HepG2 (cell line): ENCODE measurements around the gene SPACA9. TPM values are rescaled to one million over a fixed set of nuclear protein-coding genes. Genes with fewer than 3 reads are reported as not detected.

ENCODE experiments used
- ATAC-seq: fragments of 200-7000 bp; cut with Tn5 transposase; 3 replicates; pipeline ENCODE4 v1.9.1; 2020; ENCODE audit warnings: mild to moderate bottlenecking, moderate library complexity
- BruUV-seq: library from RNA; stranded (reverse); fragments of 400-500 nt; replicated peaks from 2 replicates; lab custom pipeline; 2021; lab: Mats Ljungman, UMichigan
- CTCF ChIA-PET: fragments of 300-600 bp; formaldehyde crosslinking; extraction: SDS; loops from one replicate; lab custom pipeline; 2021; ENCODE audit warnings: low total read pairs, inconsistent platforms, low intra/inter-chr PET ratio; lab: Yijun Ruan, JAX
- POLR2A ChIA-PET: fragments of 350-600 bp; sonication (Branson Sonifier 250); formaldehyde crosslinking; loops from one replicate; lab custom pipeline; 2020; ENCODE audit warnings: antibody characterized with exemption, inconsistent platforms; lab: Yijun Ruan, JAX
- DNase-seq: peaks from one replicate; pipeline ENCODE4 v3.0.0-alpha.2; 2015; ENCODE audit warnings: low spot score
- FAIRE-seq: peaks from 3 replicates; lab custom pipeline; 2011; peaks lifted over from hg19 to GRCh38; lab: Jason Lieb, UNC
- H2AFZ ChIP-seq: one replicate; pipeline ENCODE4 v1.6.1; 2011; ENCODE audit warnings: low read length, inconsistent platforms
- H3K27ac ChIP-seq: fragments of 300-600 bp; 3 replicates; pipeline ENCODE4 v1.8.0; 2011; ENCODE audit warnings: mixed run types, mild to moderate bottlenecking, mixed read lengths, low read length, inconsistent platforms; ENCODE audit not compliant: insufficient read depth; ENCODE audit errors: extremely low read length
- H3K27me3 ChIP-seq, 2 experiments: fragments of 200-600 bp in 1 of 2; 2 replicates in 1 of 2; 3 replicates in 1 of 2; pipeline versions ENCODE4 v1.6.0 to v1.8.0; 2011; ENCODE audit warnings: low read length in 2 of 2, mild to moderate bottlenecking in 2 of 2, moderate library complexity in 2 of 2, inconsistent platforms in 1 of 2; ENCODE audit not compliant: insufficient read depth in 2 of 2, control insufficient read depth in 1 of 2
- H3K36me3 ChIP-seq, 2 experiments: fragments of 200-600 bp in 1 of 2; replicated peaks in 1 of 2; 2 replicates in 1 of 2; 3 replicates in 1 of 2; pipeline versions ENCODE4 v1.5.1 to v1.8.0; 2011; ENCODE audit warnings: low read length in 2 of 2, inconsistent platforms in 1 of 2; ENCODE audit not compliant: insufficient read depth in 2 of 2, control insufficient read depth in 1 of 2
- H3K4me1 ChIP-seq: 2 replicates; pipeline ENCODE4 v1.5.1; 2012; ENCODE audit warnings: low read length, inconsistent platforms; ENCODE audit not compliant: insufficient read depth
- H3K4me2 ChIP-seq: 2 replicates; pipeline ENCODE4 v1.6.0; 2011; ENCODE audit warnings: low read depth, low read length, inconsistent platforms
- H3K4me3 ChIP-seq, 3 experiments: fragments of 200-600 bp in 1 of 3; sonication (generic), shearing (Covaris generic) in 1 of 3; replicated peaks in 1 of 3; 2 replicates each; pipeline ENCODE4 v1.5.1; 2011 to 2016; ENCODE audit warnings: low read length in 3 of 3, inconsistent platforms in 2 of 3, low read depth in 2 of 3, mild to moderate bottlenecking in 2 of 3, control low read depth in 1 of 3, mixed read lengths in 1 of 3; ENCODE audit not compliant: insufficient read depth in 1 of 3
- H3K79me2 ChIP-seq: one replicate; pipeline ENCODE4 v1.6.1; 2011; ENCODE audit warnings: low read length, inconsistent platforms; ENCODE audit not compliant: insufficient read depth
- H3K9ac ChIP-seq: 2 replicates; pipeline ENCODE4 v1.6.0; 2011; ENCODE audit warnings: mild to moderate bottlenecking, low read depth, low read length, inconsistent platforms; ENCODE audit not compliant: insufficient read depth
- H3K9me3 ChIP-seq: 2 replicates; pipeline ENCODE4 v1.5.1; 2012; ENCODE audit warnings: mild to moderate bottlenecking, low read length
- H4K20me1 ChIP-seq: 2 replicates; pipeline ENCODE4 v1.6.0; 2011; ENCODE audit warnings: inconsistent platforms, mild to moderate bottlenecking, low read length, moderate library complexity; ENCODE audit not compliant: insufficient read depth
- CEBPG ChIP-seq: IDR thresholded peaks from 2 replicates; pipeline ENCODE4 v1.6.1; 2016
- DRAP1 ChIP-seq: IDR thresholded peaks from 2 replicates; pipeline ENCODE4 v1.6.1; 2016; ENCODE audit warnings: missing genetic modification reagents, missing compliant biosample characterization
- E2F1 ChIP-seq: sonication (generic); formaldehyde crosslinking; IDR thresholded peaks from 2 replicates; pipeline ENCODE4 v1.5.0; 2020; ENCODE audit warnings: missing genetic modification reagents
- PHF21A ChIP-seq: sonication (generic); formaldehyde crosslinking; IDR thresholded peaks from 2 replicates; pipeline ENCODE4 v1.5.0; 2020; ENCODE audit warnings: mild to moderate bottlenecking, missing genetic modification reagents
- RORA ChIP-seq: sonication (generic); formaldehyde crosslinking; IDR thresholded peaks from 2 replicates; pipeline ENCODE4 v1.5.0; 2020; ENCODE audit warnings: mild to moderate bottlenecking, missing genetic modification reagents, moderate library complexity
- SP1 ChIP-seq, 2 experiments: fragments of 450-650 bp in 1 of 2; sonication (generic) in 1 of 2; formaldehyde crosslinking in 1 of 2; IDR thresholded peaks; 2 replicates each; pipeline versions ENCODE4 v1.4.0 to v1.6.1; 2016 to 2020; ENCODE audit warnings: missing genetic modification reagents in 1 of 2
- TMF1 ChIP-seq: sonication (generic); formaldehyde crosslinking; IDR thresholded peaks from 2 replicates; pipeline ENCODE4 v1.8.1; 2022; ENCODE audit warnings: low read depth, missing genetic modification reagents
- ZFP90 ChIP-seq: sonication (generic); formaldehyde crosslinking; IDR thresholded peaks from 2 replicates; pipeline ENCODE4 v1.8.0; 2022; ENCODE audit warnings: missing genetic modification reagents, mild to moderate bottlenecking, inconsistent platforms, borderline replicate concordance
- ZNF329 ChIP-seq: sonication (generic); formaldehyde crosslinking; IDR thresholded peaks from 2 replicates; pipeline ENCODE4 v1.9.0; 2021; ENCODE audit warnings: low read depth, mild to moderate bottlenecking, missing genetic modification reagents
- ZNF441 ChIP-seq: sonication (generic); formaldehyde crosslinking; IDR thresholded peaks from 2 replicates; pipeline ENCODE4 v1.7.0; 2021; ENCODE audit warnings: missing genetic modification reagents, borderline replicate concordance
- ZNF790 ChIP-seq: sonication (generic); formaldehyde crosslinking; IDR thresholded peaks from 2 replicates; pipeline ENCODE4 v1.8.0; 2022; ENCODE audit warnings: missing genetic modification reagents, mild to moderate bottlenecking, borderline replicate concordance
- ZNF839 ChIP-seq: sonication (generic); formaldehyde crosslinking; IDR thresholded peaks from 2 replicates; pipeline ENCODE4 v1.4.0; 2020; ENCODE audit warnings: missing genetic modification reagents, mild to moderate bottlenecking, borderline replicate concordance
- WGBS: methylation state at CpG from one replicate; pipeline ENCODE4 v1.1.6; 2017; ENCODE audit warnings: low lambda C conversion rate; 5-methylcytosine and 5-hydroxymethylcytosine counted together
- in situ Hi-C: cut with HindIII; loops from 2 replicates; pipeline ENCODE4 v1.10.0; 2017; ENCODE audit warnings: low pct_unique_long_range_greater_than_20kb; ENCODE audit not compliant: extremely low pct_ligation_motif_present
- intact Hi-C: fragments of 100-400 bp; cut with micrococcal nuclease; formaldehyde crosslinking; loops from one replicate; pipeline ENCODE4 v1.10.0; 2022; ENCODE audit not compliant: unreplicated experiment
- polyA plus RNA-seq, 8 experiments: library from polyadenylated mRNA; depleted of rRNA in 3 of 8; stranded (reverse) in 7 of 8; unstranded in 1 of 8; fragments of >200 nt; fragmentation: Illumina TruSeq in 4 of 8; extraction: Trizol in 4 of 8; gene quantifications; 2 replicates each; pipeline versions ENCODE4 v1.2.1 to v1.2.3, GENCODE V29; 2011 to 2016; ENCODE audit warnings: low read depth in 4 of 8, missing spikeins in 1 of 8, mixed read lengths in 1 of 8; ENCODE audit not compliant: insufficient read depth in 1 of 8
- total RNA-seq, 5 experiments: library from RNA; depleted of rRNA; stranded (reverse); fragments of >200 nt; fragmentation: Illumina TruSeq; extraction: Trizol; gene quantifications; 2 replicates each; pipeline ENCODE4 v1.2.3, GENCODE V29; 2016; ENCODE audit warnings: low read depth in 1 of 5

The SPACA9 gene
- total and polyA plus RNA-seq, 2 of the 13 experiments (the other 11 are each of a cell fraction or from before 2014, with no cell fraction given) = 0.15 to 0.38 TPM

GRCh38 chr9:132866898-132867297 lies 11.8 kb upstream of the SPACA9 start:
- Histone ChIP-seq H3K36me3 (no peaks in the 10 kb centered on the region), H3K4me1 (no peaks in the 10 kb centered on the region), H3K4me2 (no peak overlapping the region)
- ATAC-seq (no peak), DNase-seq (no peak)
- TF ChIP-seq PHF21A (CRISPR knock-in tag) (no peak), CEBPG (CRISPR knock-in tag) (no peak), ZNF329 (CRISPR knock-in tag) (no peak), TMF1 (CRISPR knock-in tag) (no peak), RORA (no peak), ZNF790 (CRISPR knock-in tag) (no peak), SP1 (IDR thresholded peaks at IDR 0.05) (no peak), SP1 (CRISPR knock-in tag; IDR thresholded peaks at IDR 0.05) (no peak), ZNF839 (CRISPR knock-in tag) (no peak), ZNF441 (CRISPR knock-in tag) (no peak), E2F1 (CRISPR knock-in tag) (no peak), DRAP1 (no peak), ZFP90 (CRISPR knock-in tag) (no peak)
- TF ChIP-seq, all 625 proteins: peak for 0
- POLR2A ChIA-PET = no interaction called here
- Histone ChIP-seq H3K9me3 (no peaks in the 10 kb centered on the region), H3K27me3 (peaks cover 3 to 14% of the 10 kb centered on the region in 2 experiments; a peak in 2 of 5 replicates), H3K4me3 (no peak overlapping the region), H2AFZ (no peak overlapping the region), H3K79me2 (no peaks in the 10 kb centered on the region), H3K9ac (no peak overlapping the region), H3K27ac (no peak overlapping the region), H4K20me1 (no peaks in the 10 kb centered on the region)
- BruUV-seq = no TSS peak
- no peak for FAIRE-seq
- CTCF ChIA-PET = no interaction called here
- intact Hi-C loops = no loop called here
- WGBS = 72% methylated on average over 8 of the region's 8 CpGs
- in situ Hi-C loops = no loop called here
